Activated CD4-positive, CD25-positive, alpha-beta regulatory T cell (primary cell): ENCODE measurements around the gene WDR86.

ENCODE experiments used
- DNase-seq, 4 experiments: peaks; one replicate each; lab custom pipeline; 2025; lab: John Stamatoyannopoulos, UW

Gene WDR86

DNA sequence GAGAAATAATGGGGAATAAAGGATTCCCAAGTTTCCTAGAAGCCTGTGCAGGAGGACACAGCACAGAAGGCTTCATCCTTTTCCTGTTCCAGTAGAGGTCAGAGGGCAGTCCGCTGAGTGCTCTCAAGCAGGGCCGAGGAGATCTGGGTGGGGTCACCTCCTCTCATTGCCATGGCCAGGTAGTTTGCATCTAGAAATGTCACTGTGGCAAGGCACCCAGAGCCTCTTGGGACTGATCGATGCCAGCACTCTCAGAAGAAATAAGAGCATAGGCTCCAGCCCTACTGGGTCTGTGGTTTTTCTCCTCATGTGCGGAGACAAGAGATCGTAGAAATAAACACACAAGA, 60.4 kb downstream of the WDR86 start:
- DNase-seq: no peak

DNA sequence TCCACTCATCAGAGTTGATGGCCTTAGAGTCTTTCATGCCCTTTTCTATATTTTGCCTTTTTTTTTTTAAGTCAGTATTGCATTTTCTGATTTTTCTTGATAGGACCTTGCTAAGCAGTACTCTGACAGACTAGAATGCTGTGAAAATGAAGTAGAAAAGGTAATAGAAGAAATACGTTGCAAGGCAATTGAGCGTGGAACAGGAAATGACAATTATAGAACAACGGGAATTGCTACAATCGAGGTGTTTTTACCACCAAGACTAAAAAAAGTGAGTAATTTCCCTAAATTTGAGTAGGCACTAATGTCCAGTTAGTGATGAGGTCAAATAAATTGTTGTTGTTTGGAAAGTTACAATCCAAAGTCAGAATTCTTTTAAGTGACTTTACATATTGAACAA, 60.9 kb downstream of the WDR86 start:
- no peak for DNase-seq

DNA sequence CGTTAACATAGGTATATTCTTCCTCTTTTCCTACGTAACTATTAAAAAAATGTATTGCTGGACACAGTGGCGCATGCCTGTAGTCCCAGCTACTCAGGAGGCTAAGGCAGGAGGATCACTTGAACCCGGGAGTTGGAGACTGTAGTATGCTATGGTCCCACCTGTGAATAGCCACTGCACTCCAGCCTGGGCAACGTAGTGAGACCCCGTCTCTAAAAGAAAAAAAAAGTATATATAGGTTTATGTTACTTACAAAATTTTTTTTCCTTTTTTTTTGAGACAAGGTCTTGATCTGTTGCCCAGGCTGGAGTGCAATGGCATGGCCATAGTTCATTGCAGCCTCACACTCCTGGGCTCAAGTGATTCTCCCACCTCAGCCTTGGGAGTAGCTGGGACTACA, 62.6 kb downstream of the WDR86 start:
- no peak for DNase-seq

DNA sequence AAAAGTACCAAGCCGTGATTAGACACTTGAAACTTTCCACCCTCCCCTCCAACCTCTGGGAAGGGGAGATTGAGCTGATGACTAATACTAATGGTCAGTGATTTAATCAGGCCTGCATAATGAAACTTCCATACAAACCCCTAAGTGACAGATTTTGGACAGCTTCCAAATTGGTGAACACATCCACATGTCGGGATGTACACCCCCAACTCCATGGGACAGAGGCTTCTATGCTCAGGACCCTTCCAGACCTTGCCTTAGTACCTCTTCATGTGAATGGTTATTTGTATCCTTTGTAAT, 63.4 kb downstream of the WDR86 start:
- DNase-seq: no peak

DNA sequence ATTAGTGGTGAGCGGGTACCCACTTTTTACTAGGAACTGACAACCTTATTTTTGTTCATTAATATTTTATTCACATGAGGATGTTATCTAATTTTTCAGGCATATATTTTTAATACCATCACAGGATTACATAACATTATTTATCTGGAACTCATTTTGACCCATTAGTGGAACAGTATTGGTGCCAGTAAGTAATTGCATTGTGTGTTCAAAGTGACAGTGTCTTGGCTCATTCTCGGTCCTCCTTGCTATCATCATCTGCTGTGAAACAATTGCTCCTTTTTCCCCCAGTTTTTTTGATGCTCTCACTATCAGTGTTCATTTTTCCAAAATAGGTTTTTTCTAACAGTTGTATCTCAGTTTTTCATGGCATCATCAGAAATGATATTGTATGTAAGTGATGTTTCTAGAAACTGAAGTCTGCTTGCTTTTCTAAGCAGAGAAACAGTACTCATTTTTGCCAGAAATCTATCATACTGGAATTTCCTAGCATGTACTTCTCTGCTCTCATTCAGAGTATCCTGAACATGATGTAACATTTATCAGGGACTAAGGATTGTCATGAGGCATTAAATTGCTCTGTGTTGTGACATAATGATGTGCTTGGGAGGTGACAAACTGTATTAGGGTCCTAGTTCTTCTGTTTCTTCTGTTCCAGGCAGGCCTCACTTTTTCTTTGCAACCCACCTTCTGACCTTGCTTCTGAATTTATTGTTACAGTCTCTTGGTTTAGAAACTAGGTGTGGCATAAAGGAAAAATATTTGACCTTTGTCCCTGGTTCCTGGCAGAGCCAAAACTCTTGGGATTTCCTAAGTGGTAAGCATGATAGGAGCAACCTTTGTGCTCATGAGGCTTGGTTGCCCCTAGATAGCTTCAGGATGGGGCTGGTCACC, 64.0 kb downstream of the WDR86 start:
- no peak for DNase-seq

DNA sequence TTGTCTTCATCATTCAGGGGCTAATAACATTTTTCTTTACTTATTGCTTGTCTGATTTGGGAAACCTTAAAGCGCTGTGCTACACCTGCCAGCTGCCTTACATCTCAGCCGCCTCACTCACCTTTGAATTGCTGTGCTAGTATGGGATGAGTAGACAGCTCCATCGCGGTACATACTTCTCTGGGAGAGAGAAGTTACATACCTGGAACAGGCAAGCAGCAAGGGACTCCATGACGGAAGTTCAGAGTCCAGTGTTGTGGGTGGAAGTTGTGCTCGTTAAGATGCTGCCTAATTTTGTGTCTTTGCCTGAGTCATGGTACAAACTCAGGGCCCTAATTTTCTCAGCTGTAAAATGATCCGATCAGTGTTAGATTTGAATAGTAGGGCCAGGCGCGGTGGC, 66.3 kb downstream of the WDR86 start:
- no peak for DNase-seq

DNA sequence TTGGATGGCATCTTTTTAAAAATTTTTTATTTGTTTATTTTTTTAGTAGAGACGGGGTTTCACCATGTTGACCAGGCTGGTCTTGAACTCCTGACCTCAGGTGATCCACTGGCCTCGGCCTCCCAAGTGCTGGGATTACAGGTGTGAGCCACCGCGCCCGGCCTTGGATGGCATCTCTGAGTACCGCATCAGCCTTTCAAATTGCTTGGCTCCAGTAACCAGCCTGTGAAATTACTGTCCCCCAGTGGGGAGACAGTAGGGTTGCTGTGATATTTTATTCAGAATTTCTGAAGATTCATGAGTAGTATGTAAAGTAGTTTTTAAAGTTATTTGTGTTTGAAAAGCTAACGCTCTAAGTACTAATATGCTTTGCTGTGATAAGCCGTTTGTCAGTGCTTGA, 67.0 kb downstream of the WDR86 start:
- no peak for DNase-seq

DNA sequence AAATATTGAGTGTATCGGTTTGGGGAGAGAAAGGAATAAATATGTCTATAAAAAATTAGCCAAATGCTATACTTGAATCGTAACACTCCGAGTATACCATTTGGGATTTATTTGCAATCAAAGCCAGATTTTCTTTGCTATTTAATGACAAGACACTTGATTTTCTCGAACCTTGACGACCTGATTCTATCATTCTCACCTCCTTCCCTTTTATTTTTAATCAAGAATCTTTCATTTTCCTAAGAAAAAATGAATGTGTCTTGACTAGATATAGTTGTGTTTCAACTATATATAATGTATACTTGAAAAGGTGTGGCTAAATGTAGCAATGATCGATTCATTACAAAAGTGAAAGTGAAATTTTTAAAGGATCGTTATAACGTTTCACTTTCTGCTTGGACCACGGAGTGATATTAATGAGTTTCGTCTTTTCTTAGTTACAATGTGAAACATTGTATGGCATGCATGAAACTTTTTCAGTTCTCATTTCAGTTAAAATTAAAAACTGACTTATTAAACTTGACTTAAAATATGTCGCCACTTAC, 67.7 kb downstream of the WDR86 start:
- DNase-seq: no peak

DNA sequence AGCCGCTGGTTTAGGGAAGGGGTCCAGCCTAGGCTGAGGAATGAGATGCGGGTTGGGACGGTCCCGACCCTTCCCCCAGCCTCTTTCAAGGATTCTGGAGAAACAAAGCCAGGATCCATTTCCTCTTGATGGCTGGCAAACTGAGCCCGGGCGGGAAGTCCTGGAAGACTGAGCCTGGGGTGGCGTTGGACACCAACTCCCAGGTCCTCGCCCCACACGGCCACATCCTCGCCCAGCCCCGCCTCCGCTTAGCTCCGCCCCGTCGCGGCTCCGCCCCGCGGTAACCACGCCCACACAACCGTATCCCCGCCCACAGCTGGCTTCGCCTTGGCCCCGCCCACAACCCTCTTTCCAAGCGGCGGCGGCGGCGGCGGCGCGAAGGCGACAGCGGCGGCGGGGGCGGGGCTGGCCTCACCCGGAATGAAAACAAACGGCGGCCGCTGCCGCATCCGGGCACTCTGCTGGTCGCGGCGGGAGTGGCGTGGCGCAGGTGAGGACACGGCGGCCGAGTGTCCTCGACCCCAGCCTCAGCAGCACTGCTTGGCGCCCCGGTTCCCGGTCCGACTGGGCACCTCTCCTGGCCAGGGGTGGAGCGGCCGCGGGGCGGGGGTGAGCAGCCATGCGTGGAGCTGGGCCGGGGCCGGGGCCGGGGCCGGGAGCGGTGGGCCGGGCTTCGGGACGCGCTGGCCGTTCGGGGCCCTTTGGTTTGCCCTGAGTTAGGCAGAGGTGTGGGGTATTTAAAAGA, 68.3 kb downstream of the WDR86 start, which contains the start of gene NUB1:
TSS of gene NUB1 (plus strand) at position 456 of the 745 bp plus-strand sequence. CDS start 3,538 bp downstream, outside the sequence.
- DNase-seq: peak; percentile 82 to 88 (median 84)

DNA sequence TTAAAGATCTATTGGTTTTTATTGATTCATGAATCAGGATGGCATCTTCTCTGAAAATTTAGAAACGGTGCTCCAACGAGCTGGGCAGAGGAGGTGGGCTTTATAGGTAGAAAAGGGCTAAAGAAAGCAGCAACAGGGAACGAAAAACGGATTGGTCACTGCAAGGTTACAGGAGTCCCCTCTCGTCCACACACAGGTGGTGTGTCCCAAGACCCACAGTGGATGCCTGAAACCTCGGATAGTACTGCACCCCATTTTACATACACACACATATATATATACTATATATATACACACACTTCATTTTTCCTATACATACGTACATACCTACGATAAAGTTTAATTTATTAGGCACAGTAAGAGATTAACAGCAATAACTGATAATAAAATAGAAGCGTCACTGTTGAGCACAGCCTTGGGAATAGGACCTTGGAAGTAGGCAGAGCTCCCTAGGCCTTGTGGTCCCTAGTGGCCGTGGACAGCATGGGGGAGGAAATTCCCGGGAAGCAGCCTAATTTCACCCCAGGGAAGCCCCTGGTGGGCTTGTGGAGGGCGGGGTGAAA, 69.0 kb downstream of the WDR86 start:
- DNase-seq: no peak

DNA sequence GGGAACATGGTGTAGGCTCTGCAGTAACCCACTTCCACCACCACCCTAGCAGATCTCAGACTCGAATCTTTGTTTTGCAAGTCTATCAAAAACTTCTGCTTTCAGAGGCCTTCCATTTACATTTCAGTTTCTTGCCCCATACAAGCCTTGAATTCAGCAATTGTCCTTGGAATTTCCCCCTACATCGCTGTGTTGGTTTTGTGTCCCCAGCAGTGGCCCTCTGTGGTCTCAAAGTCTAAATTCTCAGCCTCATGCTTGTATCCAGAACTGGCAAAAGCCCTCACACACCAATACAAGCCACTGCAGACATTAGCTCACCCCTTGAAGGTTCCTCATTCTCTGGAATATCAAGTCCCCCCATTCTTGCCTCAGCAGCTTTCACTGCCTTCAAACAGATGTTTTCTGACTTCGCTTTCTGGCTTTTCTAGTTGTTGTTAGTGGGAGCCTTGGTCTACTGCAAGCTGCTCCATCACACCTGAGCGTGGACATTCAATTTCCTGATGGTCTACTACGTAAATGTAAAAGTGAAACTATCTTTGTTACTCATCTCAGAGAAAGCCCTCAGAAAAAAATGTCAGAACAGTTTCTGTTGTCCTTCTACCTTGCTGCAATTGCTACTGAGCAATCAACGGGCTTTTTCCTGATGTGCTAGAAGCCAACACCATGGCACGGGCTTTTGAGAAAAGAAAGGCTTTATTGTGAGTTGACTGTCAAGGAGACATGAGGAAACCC, 70.0 kb downstream of the WDR86 start:
- DNase-seq: no peak

DNA sequence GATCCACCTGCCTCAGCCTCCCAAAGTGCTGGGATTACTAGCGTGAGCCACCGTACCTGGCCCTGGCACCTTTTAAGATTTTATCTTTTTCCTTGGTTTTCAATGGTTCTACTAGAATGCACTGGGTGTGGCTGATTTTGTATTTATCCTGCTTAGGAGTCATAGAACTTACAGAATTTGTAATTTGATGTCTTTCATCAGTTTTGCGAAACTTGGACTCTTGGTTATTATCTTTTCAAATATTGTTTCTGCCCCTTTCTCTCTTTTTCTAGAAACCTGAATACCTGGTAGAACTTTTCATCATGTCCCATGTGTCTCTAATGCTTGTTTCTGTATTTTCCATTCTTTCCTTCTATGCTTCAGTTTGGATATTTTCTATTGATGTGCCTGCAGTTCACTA, 71.0 kb downstream of the WDR86 start:
- DNase-seq: no peak

DNA sequence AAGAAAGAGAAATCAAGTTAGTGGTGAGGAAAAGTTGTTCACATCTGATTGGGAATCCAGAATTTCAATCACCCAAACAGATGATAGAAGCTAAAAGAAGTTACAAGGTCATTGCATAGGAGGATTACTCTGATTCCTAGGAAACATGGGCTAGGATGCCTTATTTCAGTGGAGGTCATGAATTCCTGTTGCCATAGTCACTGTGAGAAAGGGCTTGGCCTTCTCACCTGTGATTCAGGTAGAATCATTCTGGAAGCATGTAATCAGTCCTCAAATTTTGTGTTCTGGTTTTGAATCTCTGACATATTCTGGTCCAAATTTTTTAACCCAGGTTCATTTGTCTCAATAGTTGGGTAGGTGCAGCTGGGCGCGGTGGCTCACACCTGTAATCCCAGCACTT, 72.5 kb downstream of the WDR86 start:
- DNase-seq: no peak

DNA sequence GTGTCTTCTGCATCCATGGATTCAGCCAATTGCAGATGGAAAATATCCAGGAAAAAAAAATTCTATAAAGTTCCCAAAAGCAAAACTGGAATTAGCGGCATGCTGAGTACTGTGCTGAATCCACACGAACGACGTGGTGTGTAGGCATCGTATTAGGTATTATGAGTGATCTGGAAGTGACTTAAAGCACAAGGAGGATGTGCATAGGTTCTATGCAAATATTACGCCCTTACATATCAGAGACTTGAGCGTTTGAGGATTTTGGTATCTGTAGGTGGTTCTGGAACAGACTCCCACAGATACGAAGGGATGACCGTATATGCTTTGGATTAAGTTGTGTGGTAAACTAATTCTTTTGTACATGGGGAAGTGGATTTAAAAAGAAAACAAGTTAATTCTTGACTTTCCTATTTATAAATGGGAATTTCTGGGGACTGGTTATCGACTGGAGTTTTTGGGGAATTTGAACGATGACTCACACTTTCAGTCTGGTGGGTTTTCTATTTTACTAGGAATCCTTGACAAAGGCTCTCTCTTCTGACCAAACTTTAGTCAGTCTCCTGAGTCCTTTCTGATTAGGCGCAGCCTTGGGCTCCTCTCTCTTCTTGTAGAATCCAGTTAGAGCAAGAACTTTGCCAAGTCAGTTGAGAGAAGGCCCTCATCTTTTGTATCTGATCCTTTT, 73.7 kb downstream of the WDR86 start:
- no peak for DNase-seq

DNA sequence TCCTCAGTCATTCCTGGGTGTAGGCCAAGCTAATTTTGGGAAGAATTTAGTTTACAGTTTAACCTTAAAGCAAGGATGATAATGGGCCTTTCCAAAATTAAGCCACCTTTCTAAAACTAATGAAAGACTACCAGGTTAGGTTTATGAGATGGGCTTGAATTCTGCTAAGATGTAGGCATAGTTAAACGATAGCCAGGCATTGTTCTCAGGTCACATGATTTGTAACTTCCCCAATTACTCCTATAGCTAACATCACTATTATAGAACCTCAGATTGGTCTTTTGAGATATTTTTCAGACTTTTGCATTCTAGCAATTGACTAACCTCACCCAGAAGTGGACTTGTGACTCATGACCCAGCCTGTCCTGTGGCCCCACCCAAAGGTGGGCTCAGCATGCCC, 75.2 kb downstream of the WDR86 start:
- no peak for DNase-seq
